BLaER1 (cell line): ENCODE data around the gene WNT3A.

Experiments used
- H3K27ac ChIP-seq: shearing (Covaris generic); formaldehyde crosslinking; 2 replicates; pipeline ENCODE4 v1.8.1; 2022
- H3K27me3 ChIP-seq: shearing (Covaris generic); formaldehyde crosslinking; 2 replicates; pipeline ENCODE4 v1.8.1; 2022
- H3K36me3 ChIP-seq: shearing (Covaris generic); formaldehyde crosslinking; 2 replicates; pipeline ENCODE4 v1.8.1; 2022
- H3K4me1 ChIP-seq: shearing (Covaris generic); formaldehyde crosslinking; 2 replicates; pipeline ENCODE4 v1.8.1; 2022
- H3K4me2 ChIP-seq: shearing (Covaris generic); formaldehyde crosslinking; 2 replicates; pipeline ENCODE4 v1.8.1; 2022
- H3K4me3 ChIP-seq: shearing (Covaris generic); formaldehyde crosslinking; 2 replicates; pipeline ENCODE4 v1.8.1; 2022
- H3K9ac ChIP-seq: shearing (Covaris generic); formaldehyde crosslinking; 2 replicates; pipeline ENCODE4 v1.8.1; 2022
- H3K9me3 ChIP-seq: shearing (Covaris generic); formaldehyde crosslinking; 2 replicates; pipeline ENCODE4 v1.8.1; 2022
- H4K20me1 ChIP-seq: shearing (Covaris generic); formaldehyde crosslinking; 2 replicates; pipeline ENCODE4 v1.8.1; 2022
- Cebpa-rat ChIP-seq: shearing (Covaris generic); IDR thresholded peaks from 2 replicates; pipeline ENCODE4 v1.8.1; 2022

WNT3A gene

DNA sequence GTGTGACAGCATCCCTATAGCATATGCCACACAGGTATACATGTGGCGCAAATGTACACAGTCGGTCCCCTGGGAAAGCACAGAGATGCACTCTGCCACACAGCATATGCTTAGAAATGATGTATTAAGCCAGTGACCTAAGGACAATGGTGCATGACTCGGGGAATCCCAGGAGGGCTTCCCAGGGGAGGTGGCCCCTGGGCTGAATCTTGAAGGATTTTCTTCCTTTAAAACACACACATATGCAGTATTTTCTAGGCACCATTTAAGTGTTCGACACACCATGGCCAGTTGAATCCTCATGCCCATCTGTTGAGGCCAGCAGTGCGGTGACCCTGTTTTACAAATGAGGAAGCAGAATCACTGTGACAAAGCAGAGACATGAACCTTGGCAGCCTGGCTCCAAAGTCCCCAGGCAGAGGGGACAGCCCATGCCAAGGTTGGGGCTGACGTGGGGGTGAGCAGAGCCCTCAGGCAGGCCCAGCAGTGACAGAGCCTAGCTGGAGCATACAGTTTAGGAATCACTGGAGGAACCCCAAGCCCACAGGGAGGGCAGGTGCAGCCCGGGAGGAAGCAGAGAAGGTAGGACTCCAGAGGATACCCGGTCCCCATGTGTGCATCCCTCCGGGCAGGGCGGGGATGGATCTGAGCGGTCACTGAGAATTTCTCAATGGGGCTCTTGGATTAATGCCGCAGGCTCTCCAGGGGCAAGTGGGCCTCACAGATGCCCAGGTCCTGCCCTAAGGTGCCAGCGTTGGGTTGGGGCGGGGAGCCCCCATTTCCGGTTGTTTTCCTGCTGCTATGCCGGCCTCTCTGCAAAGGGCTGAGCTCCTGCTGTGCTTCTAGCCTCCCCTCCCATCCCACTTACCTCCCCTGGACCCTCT is 28.4 kb downstream of the WNT3A start:
- no peaks in the 10 kb centered on the region for H3K36me3 ChIP-seq
- H3K27ac ChIP-seq, result no peak overlapping the region
- no peaks in the 10 kb centered on the region for H4K20me1 ChIP-seq
- H3K9ac ChIP-seq, result no peak overlapping the region
- H3K27me3 ChIP-seq, result no peaks in the 10 kb centered on the region
- H3K4me2 ChIP-seq, result no peak overlapping the region
- H3K4me3 ChIP-seq, result no peak overlapping the region
- H3K9me3 ChIP-seq, result peaks cover 5% of the 10 kb centered on the region; the same call in 1 of the 2 replicates
- H3K4me1 ChIP-seq, result 0 out of 2 replicates have a peak, but pooled peaks cover 6% of the 10 kb centered on the region
- TF ChIP-seq Cebpa-rat, result no peak

DNA sequence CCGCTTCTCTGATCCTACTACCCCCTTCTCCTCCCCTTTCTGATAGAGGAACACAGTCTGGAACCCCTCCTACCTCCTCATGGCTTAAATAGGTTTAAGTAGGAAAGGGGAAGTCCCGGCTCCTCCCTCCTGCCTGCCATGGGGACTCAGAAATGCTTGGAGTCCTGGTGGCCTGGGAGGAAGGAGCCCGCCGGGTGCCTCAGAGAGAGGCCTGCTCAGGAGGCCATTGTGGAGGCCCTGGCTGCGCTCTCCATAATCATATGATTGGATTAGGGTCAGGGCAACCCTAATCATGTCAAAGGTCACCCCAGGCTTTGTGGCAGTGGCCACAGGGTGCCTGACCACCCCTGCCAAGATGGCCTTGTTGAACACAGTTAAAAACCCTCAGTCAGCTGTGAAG is 29.0 kb downstream of the WNT3A start:
- Histone ChIP-seq H3K36me3 (no peaks in the 10 kb centered on the region), H3K9ac (no peak overlapping the region), H3K9me3 (peaks cover 5% of the 10 kb centered on the region; the same call in 1 of the 2 replicates), H4K20me1 (no peaks in the 10 kb centered on the region), H3K27ac (no peak overlapping the region), H3K4me2 (no peak overlapping the region), H3K4me1 (0 out of 2 replicates have a peak, but pooled peaks cover 6% of the 10 kb centered on the region), H3K27me3 (no peaks in the 10 kb centered on the region), H3K4me3 (no peak overlapping the region)
- no peak for TF ChIP-seq Cebpa-rat

DNA sequence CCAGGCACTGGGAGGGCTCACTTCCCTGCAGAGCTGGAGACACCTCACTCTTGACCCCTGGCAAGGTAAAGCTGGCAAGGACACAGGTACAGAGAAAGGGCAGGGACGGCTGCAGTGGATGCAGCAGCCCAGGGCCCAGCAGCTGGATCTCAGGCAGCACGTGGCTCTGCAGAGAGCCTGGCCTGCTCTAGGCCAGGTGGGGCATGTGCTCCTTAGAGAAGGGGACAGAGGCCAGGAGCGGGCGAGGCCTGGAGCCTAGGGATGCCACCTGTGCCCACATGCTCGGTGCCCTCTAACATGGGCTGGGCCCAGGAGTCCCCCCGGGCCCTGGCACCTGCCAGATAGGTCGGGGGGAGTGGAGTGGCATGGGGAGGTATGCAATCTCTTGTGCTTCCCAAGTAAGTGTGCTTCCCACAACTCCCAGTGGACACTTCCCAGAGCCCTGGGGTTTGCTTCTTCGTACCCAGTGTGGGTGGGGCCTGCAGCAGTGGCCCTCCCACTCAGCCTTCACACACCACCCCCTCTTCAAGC is 30.0 kb downstream of the WNT3A start:
- Histone ChIP-seq H3K27me3 (no peaks in the 10 kb centered on the region), H3K4me1 (0 out of 2 replicates have a peak, but pooled peaks cover 6% of the 10 kb centered on the region), H3K9me3 (peaks cover 5% of the 10 kb centered on the region; the same call in 1 of the 2 replicates), H3K27ac (no peak overlapping the region), H3K4me2 (no peak overlapping the region), H3K9ac (no peak overlapping the region), H4K20me1 (no peaks in the 10 kb centered on the region), H3K4me3 (no peak overlapping the region), H3K36me3 (no peaks in the 10 kb centered on the region)
- no peak for TF ChIP-seq Cebpa-rat

DNA sequence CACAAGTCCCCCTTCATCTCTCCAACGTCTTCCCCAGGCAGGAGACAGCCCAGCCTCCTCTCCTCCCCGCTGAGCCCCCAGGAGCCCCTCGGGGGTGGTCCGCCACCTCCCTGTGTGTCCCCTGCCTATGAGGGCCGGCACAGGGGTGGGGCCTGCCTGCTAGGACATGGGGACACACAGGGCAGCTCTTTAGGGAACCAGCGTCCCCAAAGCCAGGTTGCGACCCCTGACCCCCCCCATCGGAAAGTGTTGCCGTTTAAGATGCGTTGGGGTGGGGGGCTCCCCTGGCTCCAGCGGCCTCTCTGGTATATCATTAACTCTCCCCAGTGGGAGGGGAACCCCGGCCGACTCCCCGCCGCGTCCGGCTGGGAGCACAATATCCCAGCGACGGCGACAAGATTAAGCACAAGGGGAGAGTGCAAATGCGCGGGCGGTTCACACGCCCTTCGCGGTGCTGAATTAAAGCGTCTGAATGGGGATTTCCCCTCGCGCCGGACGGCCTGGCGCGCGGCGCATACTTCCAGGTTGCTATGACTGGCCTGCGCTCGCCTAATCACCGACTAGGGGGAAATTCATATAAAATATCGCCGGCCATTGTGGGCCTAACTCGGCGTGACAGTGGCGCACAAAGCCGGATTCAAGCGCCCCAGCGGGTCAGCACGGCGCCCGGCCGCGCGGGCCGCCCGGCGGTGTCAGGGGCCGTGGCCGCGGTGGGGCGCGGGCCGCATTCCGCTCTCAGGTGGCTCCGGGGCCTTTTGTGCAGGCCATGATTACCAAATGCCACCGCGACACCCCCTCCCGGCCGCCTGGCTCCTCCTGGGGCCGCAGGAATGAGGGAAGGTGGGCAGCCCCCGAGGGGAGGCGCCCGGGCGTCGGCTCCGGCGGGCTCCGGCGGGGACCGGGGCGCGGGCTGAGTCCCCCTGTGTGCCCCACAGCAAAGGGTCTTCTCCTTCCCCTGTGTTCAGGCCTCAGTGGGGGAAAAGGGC is 30.9 kb downstream of the WNT3A start:
- Histone ChIP-seq H3K27ac (no peak overlapping the region), H3K27me3 (no peaks in the 10 kb centered on the region), H3K4me2 (no peak overlapping the region), H3K4me1 (0 out of 2 replicates have a peak, but pooled peaks cover 6% of the 10 kb centered on the region), H3K36me3 (no peaks in the 10 kb centered on the region), H3K9me3 (peaks cover 5% of the 10 kb centered on the region; the same call in 1 of the 2 replicates), H4K20me1 (no peaks in the 10 kb centered on the region), H3K4me3 (no peak overlapping the region), H3K9ac (no peak overlapping the region)
- no peak for TF ChIP-seq Cebpa-rat

DNA sequence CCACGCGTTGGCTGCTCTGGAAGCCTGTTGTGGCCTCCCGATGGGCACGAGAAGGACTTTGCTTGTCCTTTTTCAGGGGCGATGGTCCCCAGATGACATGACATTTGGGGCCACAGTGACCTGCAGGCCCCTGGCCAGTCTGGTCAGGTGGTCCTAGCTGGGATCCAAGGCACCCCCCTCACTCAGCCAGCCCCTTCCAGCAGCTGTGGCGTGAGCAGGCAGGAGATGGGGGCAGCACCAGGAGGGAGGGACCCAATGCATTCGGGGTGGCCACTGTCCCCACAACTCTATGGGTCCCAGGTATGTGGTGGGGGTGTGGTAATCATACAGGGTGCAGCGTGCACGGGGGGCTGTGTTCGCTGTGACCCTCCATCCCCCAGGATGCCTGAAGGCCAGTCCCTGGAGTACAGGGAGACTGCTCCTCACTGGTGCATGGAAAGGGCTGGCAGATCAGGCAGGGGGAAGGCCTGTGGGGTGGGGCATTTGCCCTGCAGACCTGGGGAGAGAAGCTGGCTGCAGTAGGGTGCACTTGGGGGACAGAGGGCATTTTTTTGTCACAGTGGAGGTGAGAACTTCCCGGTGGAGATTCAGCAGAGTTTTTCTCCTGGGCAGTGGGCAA is 31.7 kb downstream of the WNT3A start:
- Histone ChIP-seq H4K20me1 (no peaks in the 10 kb centered on the region), H3K4me1 (0 out of 2 replicates have a peak, but pooled peaks cover 6% of the 10 kb centered on the region), H3K27me3 (no peaks in the 10 kb centered on the region), H3K4me2 (no peak overlapping the region), H3K36me3 (no peaks in the 10 kb centered on the region), H3K27ac (no peak overlapping the region), H3K9ac (no peak overlapping the region), H3K4me3 (no peak overlapping the region), H3K9me3 (no peaks in the 10 kb centered on the region)
- TF ChIP-seq Cebpa-rat, result no peak

DNA sequence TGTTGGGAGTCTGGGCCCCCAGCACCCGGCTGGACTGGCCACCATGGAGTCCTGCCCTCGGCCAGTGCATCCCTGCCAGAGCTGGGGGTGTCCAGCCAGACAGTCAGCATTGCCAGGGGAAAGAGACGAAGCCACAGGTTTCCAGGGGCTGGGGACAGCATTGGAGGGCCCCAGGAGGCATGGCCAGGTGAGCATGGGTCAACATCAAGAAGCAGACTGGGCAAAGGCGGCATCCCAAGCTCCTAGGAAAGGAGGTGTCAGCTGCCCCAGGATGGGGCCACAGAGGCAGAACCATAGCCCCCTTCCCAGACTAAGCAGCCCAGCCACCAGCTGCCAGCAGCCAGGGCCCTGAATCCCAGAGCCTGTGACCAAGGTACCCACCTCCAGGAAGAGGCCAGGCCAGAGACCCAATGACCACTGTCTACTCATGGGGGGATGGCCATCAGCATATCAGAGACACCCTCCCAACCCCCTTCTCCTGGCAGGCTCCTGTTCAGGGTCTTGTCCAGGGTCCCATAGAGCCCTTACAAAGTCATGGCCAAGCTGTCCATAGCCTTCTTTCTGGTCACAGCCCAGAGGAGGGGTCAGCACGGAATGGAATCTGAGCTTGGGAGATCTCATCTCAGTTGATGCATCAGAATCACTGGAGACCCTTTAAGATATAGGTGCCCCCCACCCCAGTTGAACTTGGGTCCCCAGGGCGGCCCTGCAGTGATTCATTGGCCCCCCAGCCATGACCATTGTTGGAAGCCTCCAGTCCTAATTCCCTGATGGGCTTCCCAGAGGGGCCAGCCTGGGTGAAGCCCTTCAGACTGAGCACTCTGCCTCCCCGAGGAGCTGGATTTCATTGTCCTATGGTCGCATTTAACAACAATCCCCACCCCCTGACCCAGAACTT is 32.5 kb downstream of the WNT3A start:
- no peaks in the 10 kb centered on the region for H3K27me3 ChIP-seq
- no peak for TF ChIP-seq Cebpa-rat

DNA sequence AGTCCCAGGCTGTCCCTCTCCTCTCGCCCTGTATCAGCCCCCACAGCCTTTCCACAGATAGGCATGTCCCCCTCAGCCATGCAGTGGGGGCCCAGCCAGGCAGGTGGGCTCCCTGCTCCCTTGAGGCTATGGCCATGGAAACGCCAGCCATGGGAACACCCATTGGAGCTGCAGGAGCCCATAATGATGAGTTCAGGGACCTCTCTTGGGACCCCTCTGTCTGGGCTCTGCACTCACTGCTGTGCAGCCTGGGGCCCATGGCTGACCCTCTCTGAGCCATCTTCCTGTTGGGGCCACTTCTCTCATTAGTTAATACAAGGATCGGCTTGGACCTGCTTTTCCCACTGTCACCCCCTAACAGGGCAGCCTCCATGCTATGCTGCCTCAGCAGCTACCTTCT is 33.2 kb downstream of the WNT3A start:
- no peak for TF ChIP-seq Cebpa-rat
- H3K36me3 ChIP-seq, result no peaks in the 10 kb centered on the region
- no peaks in the 10 kb centered on the region for H3K9me3 ChIP-seq
- no peak overlapping the region for H3K27ac ChIP-seq
- no peaks in the 10 kb centered on the region for H4K20me1 ChIP-seq
- H3K4me3 ChIP-seq, result no peak overlapping the region
- H3K27me3 ChIP-seq, result no peaks in the 10 kb centered on the region
- H3K4me1 ChIP-seq, result 0 out of 2 replicates have a peak, but pooled peaks cover 6% of the 10 kb centered on the region
- H3K9ac ChIP-seq, result no peak overlapping the region
- no peak overlapping the region for H3K4me2 ChIP-seq

More for the DNA sequence above, 32.5 kb downstream of the WNT3A start:
- no peak overlapping the region for H3K4me2 ChIP-seq
- H3K4me1 ChIP-seq, result 0 out of 2 replicates have a peak, but pooled peaks cover 6% of the 10 kb centered on the region
- no peaks in the 10 kb centered on the region for H3K9me3 ChIP-seq
- H3K4me3 ChIP-seq, result no peak overlapping the region
- H4K20me1 ChIP-seq, result no peaks in the 10 kb centered on the region
- no peak overlapping the region for H3K9ac ChIP-seq
- no peak overlapping the region for H3K27ac ChIP-seq
- H3K36me3 ChIP-seq, result no peaks in the 10 kb centered on the region

DNA sequence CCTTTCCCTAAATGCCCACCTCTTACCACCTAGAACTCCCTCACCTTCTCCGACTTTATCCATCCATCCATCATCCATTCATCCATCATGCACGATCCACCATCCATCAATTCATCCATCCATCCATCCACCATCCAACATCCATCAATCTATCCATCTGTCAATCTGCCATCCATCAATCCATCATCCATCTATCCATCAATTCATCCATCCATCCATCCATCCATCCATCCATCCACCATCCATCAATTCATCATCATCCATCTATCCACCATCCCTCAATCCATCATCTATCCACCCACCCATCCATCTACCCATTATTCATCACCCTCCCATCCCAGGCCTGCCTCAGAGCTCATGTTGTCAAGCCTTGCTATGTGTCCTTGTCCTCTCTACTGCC is 34.5 kb downstream of the WNT3A start:
- no peaks in the 10 kb centered on the region for H3K36me3 ChIP-seq
- H3K4me3 ChIP-seq, result no peak overlapping the region
- TF ChIP-seq Cebpa-rat, result no peak
- no peaks in the 10 kb centered on the region for H4K20me1 ChIP-seq
- no peaks in the 10 kb centered on the region for H3K9me3 ChIP-seq
- H3K4me2 ChIP-seq, result no peak overlapping the region
- no peak overlapping the region for H3K27ac ChIP-seq
- H3K27me3 ChIP-seq, result no peaks in the 10 kb centered on the region
- 0 out of 2 replicates have a peak, but pooled peaks cover 6% of the 10 kb centered on the region for H3K4me1 ChIP-seq
- H3K9ac ChIP-seq, result no peak overlapping the region
